Activated CD8-positive, alpha-beta T cell treated with anti-CD3 and anti-CD28 coated beads for 36 hours (primary cell): ENCODE data around the gene PTPRN. TPM values are rescaled to one million over a fixed set of nuclear protein-coding genes. Genes with fewer than 3 reads are reported as not detected.

Source experiments
- ATAC-seq: fragments of 200-7000 bp; cut with Tn5 transposase; one replicate; pipeline ENCODE4 v1.10.0; 2021; ENCODE audit warnings: mild to moderate bottlenecking, moderate library complexity
- CTCF ChIA-PET: fragments of 350-600 bp; sonication (Branson Sonifier 250); formaldehyde crosslinking; loops from one replicate; lab custom pipeline; 2021; ENCODE audit warnings: antibody characterized with exemption; lab: Charles Lee
- POLR2A ChIA-PET: fragments of 350-600 bp; sonication (Branson Sonifier 250); formaldehyde crosslinking; loops from one replicate; lab custom pipeline; 2021; ENCODE audit warnings: antibody characterized with exemption; lab: Charles Lee
- DNase-seq: peaks from one replicate; pipeline ENCODE4 v3.0.0-alpha.2; 2020
- H3K27ac Mint-ChIP-seq: one replicate; pipeline ENCODE4 v1.8.0; 2021; ENCODE audit warnings: mild to moderate bottlenecking, mixed read lengths
- H3K27me3 Mint-ChIP-seq: one replicate; pipeline ENCODE4 v1.8.0; 2021; ENCODE audit warnings: mixed read lengths
- H3K36me3 Mint-ChIP-seq: one replicate; pipeline ENCODE4 v1.8.0; 2021; ENCODE audit warnings: low read depth, mixed read lengths
- H3K4me1 Mint-ChIP-seq: one replicate; pipeline ENCODE4 v1.8.0; 2021; ENCODE audit warnings: low read depth, mixed read lengths
- H3K4me3 Mint-ChIP-seq: one replicate; pipeline ENCODE4 v1.8.0; 2021; ENCODE audit warnings: mild to moderate bottlenecking, moderate library complexity, mixed read lengths
- H3K9me3 Mint-ChIP-seq: one replicate; pipeline ENCODE4 v1.8.0; 2021; ENCODE audit warnings: mixed read lengths
- intact Hi-C: fragments of 100-400 bp; cut with micrococcal nuclease; formaldehyde crosslinking; loops from one replicate; pipeline ENCODE4 v1.10.0; 2022
- total RNA-seq, 2 experiments: library from RNA; stranded (reverse); gene quantifications; one replicate each; pipeline ENCODE4 v1.2.3, GENCODE V29; 2021
- TF ChIP-seq, protein P1 (sequence below): fragments of 200-600 bp; IDR thresholded peaks from one replicate; pipeline ENCODE4 v1.8.0; 2022; ENCODE audit warnings: antibody characterized with exemption, mild to moderate bottlenecking

Gene PTPRN
- total RNA-seq, 2 experiments from 2014 or later: 0.92 to 1.1 TPM

DNA sequence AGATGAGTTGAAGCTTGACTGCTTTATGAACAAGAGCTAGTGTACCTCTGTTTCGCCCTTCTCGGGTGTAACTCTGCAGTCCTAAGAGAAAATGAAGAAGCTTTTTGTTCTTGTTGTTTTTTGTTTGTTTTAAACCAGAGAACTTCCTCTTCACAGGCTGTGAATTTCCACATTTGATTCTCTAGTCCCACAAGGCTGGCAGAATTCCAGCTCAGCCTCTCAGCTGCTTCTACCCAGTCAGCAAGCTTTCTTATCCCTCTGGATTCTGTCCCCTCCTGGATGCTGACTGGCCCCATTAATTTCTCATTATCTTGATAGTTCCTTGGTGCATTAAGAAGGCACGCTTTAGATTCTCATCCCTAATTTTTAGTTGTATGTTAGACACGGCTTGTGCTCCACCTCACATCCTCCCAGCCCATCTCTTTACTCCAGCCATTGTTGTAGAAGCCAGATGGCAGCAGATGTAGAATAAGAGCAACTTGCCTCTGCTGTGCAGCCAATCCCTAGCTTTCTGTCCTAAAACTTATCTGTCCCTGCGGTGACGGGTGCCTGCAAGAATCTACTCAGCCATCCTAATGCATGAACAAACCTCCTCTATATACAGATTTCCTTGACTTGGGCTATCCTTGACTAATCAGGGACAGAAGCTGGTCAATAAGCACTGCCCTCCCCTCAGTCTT is 35.7 kb upstream of the PTPRN start:
- H3K27me3 Mint-ChIP-seq: peaks cover 14% of the 10 kb centered on the region
- POLR2A ChIA-PET: interaction anchor here (0.7 to 0.9 kb wide), 2 partner anchors 90 to 341 kb away, joined by 3 read pairs; no protein-coding TSS in a partner anchor
- no peaks in the 10 kb centered on the region for H3K9me3 Mint-ChIP-seq
- intact Hi-C loops: no loop called here
- DNase-seq: no peak
- H3K36me3 Mint-ChIP-seq: no peaks in the 10 kb centered on the region
- TF ChIP-seq, protein P1, sequence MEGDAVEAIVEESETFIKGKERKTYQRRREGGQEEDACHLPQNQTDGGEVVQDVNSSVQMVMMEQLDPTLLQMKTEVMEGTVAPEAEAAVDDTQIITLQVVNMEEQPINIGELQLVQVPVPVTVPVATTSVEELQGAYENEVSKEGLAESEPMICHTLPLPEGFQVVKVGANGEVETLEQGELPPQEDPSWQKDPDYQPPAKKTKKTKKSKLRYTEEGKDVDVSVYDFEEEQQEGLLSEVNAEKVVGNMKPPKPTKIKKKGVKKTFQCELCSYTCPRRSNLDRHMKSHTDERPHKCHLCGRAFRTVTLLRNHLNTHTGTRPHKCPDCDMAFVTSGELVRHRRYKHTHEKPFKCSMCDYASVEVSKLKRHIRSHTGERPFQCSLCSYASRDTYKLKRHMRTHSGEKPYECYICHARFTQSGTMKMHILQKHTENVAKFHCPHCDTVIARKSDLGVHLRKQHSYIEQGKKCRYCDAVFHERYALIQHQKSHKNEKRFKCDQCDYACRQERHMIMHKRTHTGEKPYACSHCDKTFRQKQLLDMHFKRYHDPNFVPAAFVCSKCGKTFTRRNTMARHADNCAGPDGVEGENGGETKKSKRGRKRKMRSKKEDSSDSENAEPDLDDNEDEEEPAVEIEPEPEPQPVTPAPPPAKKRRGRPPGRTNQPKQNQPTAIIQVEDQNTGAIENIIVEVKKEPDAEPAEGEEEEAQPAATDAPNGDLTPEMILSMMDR: no peak
- no peak for ATAC-seq
- H3K27ac Mint-ChIP-seq: no peak overlapping the region
- CTCF ChIA-PET: interaction anchor here (0.5 to 1.6 kb wide), 4 partner anchors 8 to 241 kb away, joined by 3 to 5 read pairs (median 4); no protein-coding TSS in a partner anchor
- H3K4me3 Mint-ChIP-seq: no peak overlapping the region
- no peaks in the 10 kb centered on the region for H3K4me1 Mint-ChIP-seq

DNA sequence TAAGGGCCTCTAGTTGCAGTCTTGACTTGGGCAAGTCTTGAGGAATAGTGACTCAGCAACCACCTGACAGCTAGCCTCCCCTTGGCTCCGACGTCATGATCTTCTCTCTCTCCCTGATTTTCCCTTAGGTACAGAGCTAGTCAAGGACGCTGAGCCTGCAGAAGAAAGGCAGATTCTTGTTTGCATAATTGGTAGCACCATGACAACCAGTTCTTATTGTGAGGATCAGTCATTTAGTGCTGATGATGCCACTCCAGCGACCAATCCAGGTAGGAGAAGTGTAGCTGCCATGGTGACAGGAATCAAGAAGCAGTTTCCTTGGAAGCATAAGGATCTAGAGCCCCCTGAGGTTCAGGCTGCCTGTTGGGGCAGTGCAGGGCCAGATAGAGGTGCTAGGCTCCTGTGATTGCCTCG is 26.2 kb upstream of the PTPRN start:
- Mint-ChIP-seq H3K27ac (no peak overlapping the region), H3K27me3 (peaks cover 50% of the 10 kb centered on the region), H3K4me1 (no peaks in the 10 kb centered on the region), H3K4me3 (no peak overlapping the region), H3K9me3 (peaks cover 6% of the 10 kb centered on the region), H3K36me3 (peaks cover 3% of the 10 kb centered on the region)
- intact Hi-C loops: no loop called here
- CTCF ChIA-PET: interaction anchor here (1.2 kb wide), 1 partner anchor 53 kb away, joined by 3 read pairs; no protein-coding TSS in a partner anchor
- TF ChIP-seq, protein P1: no peak
- DNase-seq (no peak), ATAC-seq (no peak)
- POLR2A ChIA-PET: no interaction called here

DNA sequence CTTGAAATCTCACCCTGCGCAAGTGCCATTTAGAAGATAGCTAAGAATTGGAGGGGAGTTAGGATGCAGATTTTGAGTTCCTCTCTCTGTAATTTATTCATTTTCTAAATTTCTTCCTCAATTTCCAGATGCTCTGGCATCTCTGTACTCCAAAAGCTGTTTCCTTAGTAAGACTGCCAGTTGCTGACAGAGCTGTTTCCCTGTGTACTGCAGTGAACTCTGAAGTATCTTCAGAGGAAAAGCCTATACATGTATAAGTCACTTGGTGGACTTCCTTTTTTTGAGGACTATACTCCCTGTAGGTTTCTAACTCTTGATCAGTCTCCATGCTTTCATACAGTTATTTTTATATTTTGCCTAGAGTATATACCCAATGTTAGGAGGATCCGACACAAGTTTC is 24.9 kb upstream of the PTPRN start:
- DNase-seq (no peak), ATAC-seq (no peak)
- Mint-ChIP-seq H3K4me3 (no peak overlapping the region), H3K36me3 (peaks cover 3% of the 10 kb centered on the region), H3K27ac (no peak overlapping the region), H3K27me3 (peaks cover 49% of the 10 kb centered on the region), H3K4me1 (no peaks in the 10 kb centered on the region), H3K9me3 (peaks cover 6% of the 10 kb centered on the region)
- TF ChIP-seq, protein P1: no peak
- ChIA-PET CTCF (no interaction called here), POLR2A (no interaction called here)
- intact Hi-C loops: no loop called here

DNA sequence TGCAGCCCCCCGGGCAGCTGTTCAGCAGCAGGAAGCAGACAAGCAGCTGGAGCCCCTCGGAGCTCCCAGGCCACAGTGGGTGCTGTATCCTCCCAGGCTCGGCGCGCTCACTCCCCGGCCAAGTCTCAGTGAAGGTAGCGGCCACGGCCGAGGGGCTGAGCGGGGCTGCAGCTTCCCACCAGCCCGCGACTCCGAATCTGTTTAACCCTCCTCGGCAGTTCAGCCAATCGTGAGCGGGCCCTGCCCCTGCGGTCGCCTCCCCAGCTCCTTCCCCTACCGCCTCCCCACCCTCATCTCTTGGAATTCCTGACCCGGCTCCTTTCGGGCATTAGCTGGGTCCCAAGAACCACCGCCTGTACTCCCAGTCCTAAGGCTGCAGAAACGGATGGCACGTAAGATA is 23.3 kb upstream of the PTPRN start, which contains the start of gene RESP18:
Gene RESP18 (minus strand): TSS at position 203 of the 400 bp plus-strand sequence.
- H3K27me3 Mint-ChIP-seq: peaks cover 50% of the 10 kb centered on the region

More for the DNA sequence above, 23.3 kb upstream of the PTPRN start, which contains the start of gene RESP18:
- Mint-ChIP-seq H3K4me1 (no peaks in the 10 kb centered on the region), H3K9me3 (peaks cover 6% of the 10 kb centered on the region), H3K36me3 (peaks cover 3% of the 10 kb centered on the region), H3K27ac (no peak within 1 kb of the TSS), H3K4me3 (no peak within 1 kb of the TSS)
- DNase-seq (no peak), ATAC-seq (no peak)
- CTCF ChIA-PET: interaction anchor here (1.6 kb wide), 1 partner anchor 21 kb away, joined by 4 read pairs; no protein-coding TSS in a partner anchor
- POLR2A ChIA-PET: no interaction called here
- intact Hi-C loops: no loop called here
- TF ChIP-seq, protein P1: no peak
